GM23338 (cell line): ENCODE measurements around the gene DPYD. TPM values are rescaled to one million over a fixed set of nuclear protein-coding genes. Genes with fewer than 3 reads are reported as not detected.

ENCODE experiments used
- ATAC-seq: fragments of 200-7000 bp; cut with Tn5 transposase; 3 replicates; pipeline ENCODE4 v1.9.1; 2020
- DNase-seq: peaks from one replicate; pipeline ENCODE4 v3.0.0-alpha.2; 2015; ENCODE audit warnings: low spot score
- H2AFZ ChIP-seq: fragments of 200-600 bp; sonication (generic); 2 replicates; pipeline ENCODE4 v1.8.0; 2016; ENCODE audit warnings: antibody characterized with exemption, mild to moderate bottlenecking, moderate library complexity
- H3F3A ChIP-seq: fragments of 200-600 bp; sonication (generic); replicated peaks from 2 replicates; pipeline ENCODE4 v1.8.0; 2017; ENCODE audit warnings: antibody characterized with exemption, mixed run types, low read depth
- H3K27ac ChIP-seq: fragments of 200-600 bp; sonication (generic); 2 replicates; pipeline ENCODE4 v1.6.1; 2016; ENCODE audit warnings: low read depth
- H3K27me3 ChIP-seq: fragments of 200-600 bp; sonication (generic); 2 replicates; pipeline ENCODE4 v1.8.0; 2016; ENCODE audit warnings: mild to moderate bottlenecking, mixed run types, moderate library complexity; ENCODE audit not compliant: insufficient read depth
- H3K36me3 ChIP-seq: fragments of 200-600 bp; sonication (generic); 2 replicates; pipeline ENCODE4 v1.8.0; 2016; ENCODE audit warnings: mild to moderate bottlenecking; ENCODE audit not compliant: insufficient read depth
- H3K4me1 ChIP-seq: fragments of 200-600 bp; sonication (generic); 2 replicates; pipeline ENCODE4 v1.8.0; 2016; ENCODE audit warnings: mild to moderate bottlenecking, moderate library complexity; ENCODE audit not compliant: insufficient read depth
- H3K4me2 ChIP-seq: fragments of 200-600 bp; sonication (generic); 2 replicates; pipeline ENCODE4 v1.7.1; 2017; ENCODE audit warnings: mixed run types
- H3K4me3 ChIP-seq: fragments of 200-600 bp; sonication (generic); 2 replicates; pipeline ENCODE4 v1.6.1; 2016; ENCODE audit warnings: mixed run types
- H3K79me2 ChIP-seq: fragments of 200-600 bp; sonication (generic); replicated peaks from 2 replicates; pipeline ENCODE4 v1.8.0; 2017; ENCODE audit warnings: mild to moderate bottlenecking; ENCODE audit not compliant: insufficient read depth
- H3K9me2 ChIP-seq: fragments of 200-600 bp; sonication (generic); 2 replicates; pipeline ENCODE4 v1.8.0; 2017; ENCODE audit not compliant: insufficient read depth
- H4K20me1 ChIP-seq: fragments of 200-600 bp; sonication (generic); replicated peaks from 2 replicates; pipeline ENCODE4 v1.8.0; 2017; ENCODE audit warnings: mild to moderate bottlenecking; ENCODE audit not compliant: insufficient read depth
- H3K27ac Mint-ChIP-seq: 2 replicates; pipeline ENCODE4 v1.8.0; 2020; ENCODE audit warnings: inconsistent platforms, mild to moderate bottlenecking, moderate library complexity, mixed read lengths
- H3K27me3 Mint-ChIP-seq: 3 replicates; pipeline ENCODE4 v1.8.0; 2022; ENCODE audit warnings: low read depth, mild to moderate bottlenecking, moderate library complexity, mixed read lengths, inconsistent platforms; ENCODE audit not compliant: insufficient read depth, poor library complexity
- H3K36me3 Mint-ChIP-seq: 3 replicates; pipeline ENCODE4 v1.8.0; 2021; ENCODE audit warnings: low read depth, mild to moderate bottlenecking, inconsistent platforms, moderate library complexity, mixed read lengths
- H3K4me1 Mint-ChIP-seq: 3 replicates; pipeline ENCODE4 v1.8.0; 2020; ENCODE audit warnings: mild to moderate bottlenecking, inconsistent platforms, mixed read lengths
- H3K4me3 Mint-ChIP-seq: 3 replicates; pipeline ENCODE4 v1.8.0; 2021; ENCODE audit warnings: moderate library complexity, mild to moderate bottlenecking, inconsistent platforms, mixed read lengths
- H3K9me3 Mint-ChIP-seq: 3 replicates; pipeline ENCODE4 v1.8.0; 2020; ENCODE audit warnings: moderate library complexity, mild to moderate bottlenecking, inconsistent platforms, mixed read lengths
- CREB1 ChIP-seq: fragments of 250-450 bp; sonication (Bioruptor Pico); IDR thresholded peaks from 2 replicates; pipeline ENCODE4 v1.5.0; 2020; ENCODE audit warnings: low read depth, mild to moderate bottlenecking, moderate library complexity
- CTCF ChIP-seq, 2 experiments: fragments of 200-600 bp in 1 of 2; sonication (generic) in 1 of 2; conservative IDR thresholded peaks; 2 replicates each; pipeline versions ENCODE4 v1.5.1 to v1.6.1; 2016 to 2017; ENCODE audit warnings: antibody characterized with exemption in 2 of 2, low read depth in 2 of 2, mild to moderate bottlenecking in 2 of 2, moderate library complexity in 1 of 2
- ETS1 ChIP-seq: IDR thresholded peaks from 2 replicates; pipeline ENCODE4 v1.6.1; 2016; ENCODE audit warnings: antibody characterized with exemption
- EZH2 ChIP-seq: fragments of 200-600 bp; sonication (generic); IDR thresholded peaks from one replicate; pipeline ENCODE4 v1.8.0; 2017; ENCODE audit warnings: antibody characterized with exemption, mild to moderate bottlenecking, low read depth; ENCODE audit not compliant: unreplicated experiment
- EZH2phosphoT487 ChIP-seq: fragments of 200-600 bp; sonication (generic); IDR thresholded peaks from one replicate; pipeline ENCODE4 v1.8.1; 2018; ENCODE audit warnings: antibody characterized with exemption; ENCODE audit not compliant: unreplicated experiment
- JUNB ChIP-seq: IDR thresholded peaks from one replicate; pipeline ENCODE4 v1.6.1; 2016; ENCODE audit warnings: antibody characterized with exemption; ENCODE audit not compliant: unreplicated experiment
- NANOG ChIP-seq: IDR thresholded peaks from 2 replicates; pipeline ENCODE4 v1.6.1; 2016; ENCODE audit warnings: antibody characterized with exemption, borderline replicate concordance
- POLR2AphosphoS5 ChIP-seq: IDR thresholded peaks from 2 replicates; pipeline ENCODE4 v1.6.1; 2016; ENCODE audit warnings: antibody characterized with exemption, low read depth
- REST ChIP-seq: IDR thresholded peaks from one replicate; pipeline ENCODE4 v1.6.1; 2018; ENCODE audit warnings: antibody characterized with exemption; ENCODE audit not compliant: unreplicated experiment
- STAT1 ChIP-seq: IDR thresholded peaks from one replicate; pipeline ENCODE4 v1.6.1; 2016; ENCODE audit warnings: antibody characterized with exemption; ENCODE audit not compliant: unreplicated experiment
- ZNF114 ChIP-seq: fragments of 250-450 bp; sonication (Bioruptor Pico); IDR thresholded peaks from 2 replicates; pipeline ENCODE4 v1.5.0; 2020; ENCODE audit warnings: mild to moderate bottlenecking, moderate library complexity
- ZNF331 ChIP-seq: fragments of 250-450 bp; sonication (Bioruptor Pico); IDR thresholded peaks from 2 replicates; pipeline ENCODE4 v1.5.0; 2020; ENCODE audit warnings: low read depth, mild to moderate bottlenecking, moderate library complexity
- ZNF462 ChIP-seq: fragments of 250-450 bp; sonication (Bioruptor Pico); IDR thresholded peaks from 2 replicates; pipeline ENCODE4 v1.5.0; 2020; ENCODE audit warnings: mild to moderate bottlenecking, moderate library complexity
- polyA plus RNA-seq: library from polyadenylated mRNA; unstranded; fragments of >200 nt; fragmentation: Nextera tagmentation; extraction: Ambion mirVana; gene quantifications from 2 replicates; pipeline ENCODE4 v1.2.1, GENCODE V29; 2016
- total RNA-seq: library from RNA; depleted of rRNA; stranded (reverse); fragments of >200 nt; shearing (Covaris generic); gene quantifications from 2 replicates; pipeline ENCODE4 v1.2.3, GENCODE V29; 2014

Gene DPYD
- total and polyA plus RNA-seq, 2 experiments from 2014 or later, result 0.50 to 1.6 TPM

- no peaks in the 10 kb centered on the region for H3K36me3 Mint-ChIP-seq
- no peak overlapping the region for H3K4me2 ChIP-seq
- H3K4me1 ChIP-seq, result no peaks in the 10 kb centered on the region
- no peaks in the 10 kb centered on the region for H3F3A ChIP-seq
- H3K9me3 Mint-ChIP-seq, result no peaks in the 10 kb centered on the region
- no peaks in the 10 kb centered on the region; the same call in 1 of the 2 replicates for H3K9me2 ChIP-seq
- no peak for ATAC-seq
- H3K4me1 Mint-ChIP-seq, result peaks cover 8% of the 10 kb centered on the region
- no peak overlapping the region for H3K4me3 Mint-ChIP-seq
- H4K20me1 ChIP-seq, result no peaks in the 10 kb centered on the region
- H3K27ac Mint-ChIP-seq, result no peak overlapping the region
- H2AFZ ChIP-seq, result no peak overlapping the region
- no peaks in the 10 kb centered on the region for H3K36me3 ChIP-seq
- TF ChIP-seq ETS1, result no peak
- no peak for TF ChIP-seq CTCF (conservative IDR thresholded peaks at IDR 0.05; ENCODE audit: low read depth in 2 of 2)
- TF ChIP-seq ZNF462 (CRISPR knock-in tag), result no peak
- no peak for TF ChIP-seq ZNF331 (CRISPR knock-in tag)
- TF ChIP-seq EZH2phosphoT487, result no peak
- TF ChIP-seq JUNB, result no peak
- no peak for TF ChIP-seq CREB1 (CRISPR knock-in tag)
- no peak for TF ChIP-seq EZH2
- TF ChIP-seq REST, result no peak
- no peak for TF ChIP-seq STAT1
- no peak for TF ChIP-seq ZNF114
- TF ChIP-seq POLR2AphosphoS5, result no peak
- no peak for TF ChIP-seq NANOG
- no peaks in the 10 kb centered on the region for H3K79me2 ChIP-seq
- H3K27ac ChIP-seq, result no peak overlapping the region
- no peak for DNase-seq
- no peaks in the 10 kb centered on the region for H3K27me3 Mint-ChIP-seq
- no peaks in the 10 kb centered on the region for H3K27me3 ChIP-seq
- H3K4me3 ChIP-seq, result no peak overlapping the region
Observed at GRCh38 chr1:97306504-97306903, 614.3 kb downstream of the DPYD start.
